ENCODE data around the gene OR5K4. TPM values are rescaled to one million over a fixed set of nuclear protein-coding genes. Genes with fewer than 3 reads are reported as not detected.
"Not testable (repeated sequence)": the region's sequence is repeated elsewhere in the genome, so short reads cannot be mapped to it uniquely, and the experiment has no call there.

OR5K4 gene
- total RNA-seq, 2 experiments from 2014 or later: not detected

- ChIA-PET POLR2A (interaction anchor here (0.7 kb wide), 1 partner anchor 42 kb away, joined by 4 read pairs; no protein-coding TSS in a partner anchor), CTCF (no interaction called here)
- Mint-ChIP-seq H3K9me3 (no peaks in the 10 kb centered on the region), H3K4me1 (no peaks in the 10 kb centered on the region), H3K27me3 (peaks cover 54% of the 10 kb centered on the region), H3K36me3 (ENCODE audit: low read depth) (no peaks in the 10 kb centered on the region), H3K4me3 (no peak within 1 kb of the TSS), H3K27ac (no peak within 1 kb of the TSS)
- DNase-seq: no peak
These were observed 36.7 kb downstream of the OR5K4 start, which contains the start of gene OR5K3 for GRCh38 chr3:98390366-98390765. Gene OR5K3, plus strand, starts transcription at chr3:98390666. Its CDS starts 0 bp downstream, at chr3:98390666.

- no peak for DNase-seq
- Mint-ChIP-seq H3K27ac (no peak overlapping the region), H3K27me3 (peaks cover 42% of the 10 kb centered on the region), H3K36me3 (ENCODE audit: low read depth) (peaks cover 7% of the 10 kb centered on the region), H3K9me3 (peaks cover 20% of the 10 kb centered on the region), H3K4me1 (peaks cover 2% of the 10 kb centered on the region), H3K4me3 (no peak overlapping the region)
- POLR2A ChIA-PET: no interaction called here
- CTCF ChIA-PET: no interaction called here
These were observed 41.4 kb downstream of the OR5K4 start for GRCh38 chr3:98395101-98395500.

DNA sequence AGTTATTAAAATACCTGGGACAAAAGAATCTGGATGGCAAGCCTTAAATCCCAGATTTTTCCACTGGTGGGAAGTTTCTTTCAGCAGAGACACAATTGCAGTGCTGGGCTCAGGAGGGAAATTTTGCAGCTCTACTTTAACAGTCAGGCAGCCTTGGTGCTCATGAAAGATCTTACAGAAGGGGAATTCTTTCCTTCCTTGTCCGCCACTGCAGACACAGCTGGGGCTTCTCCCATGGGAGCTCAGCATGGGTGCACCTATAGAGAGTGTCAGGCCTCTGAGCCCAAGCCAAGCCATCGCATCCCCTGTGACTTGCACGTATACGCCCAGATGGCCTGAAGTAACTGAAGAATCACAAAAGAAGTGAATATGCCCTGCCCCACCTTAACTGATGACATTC lies 42.8 kb downstream of the OR5K4 start:
- H3K27me3 Mint-ChIP-seq: peaks cover 32% of the 10 kb centered on the region
- H3K4me1 Mint-ChIP-seq, H3K27ac Mint-ChIP-seq, H3K4me3 Mint-ChIP-seq, POLR2A ChIA-PET, DNase-seq: not testable (repeated sequence)
- peaks cover 31% of the 10 kb centered on the region for H3K9me3 Mint-ChIP-seq
- CTCF ChIA-PET: interaction anchor here (0.6 kb wide), 1 partner anchor 254 kb away, joined by 3 read pairs; no protein-coding TSS in a partner anchor
- H3K36me3 Mint-ChIP-seq (ENCODE audit: low read depth): peaks cover 15% of the 10 kb centered on the region

- Mint-ChIP-seq H3K4me1 (peaks cover 17% of the 10 kb centered on the region), H3K36me3 (ENCODE audit: low read depth) (peaks cover 20% of the 10 kb centered on the region), H3K27ac (no peak overlapping the region), H3K27me3 (peaks cover 30% of the 10 kb centered on the region), H3K4me3 (no peak overlapping the region), H3K9me3 (peaks cover 46% of the 10 kb centered on the region)
- ChIA-PET POLR2A (no interaction called here), CTCF (interaction anchor here (1.1 kb wide), 1 partner anchor 12 kb away, joined by 3 read pairs; no protein-coding TSS in a partner anchor)
- DNase-seq: no peak
These were observed 44.9 kb downstream of the OR5K4 start for GRCh38 chr3:98398513-98398912.

- CTCF ChIA-PET: no interaction called here
- DNase-seq: no peak
- H3K27ac Mint-ChIP-seq: no peak overlapping the region
- H3K9me3 Mint-ChIP-seq: peaks cover 63% of the 10 kb centered on the region
- peaks cover 19% of the 10 kb centered on the region for H3K4me1 Mint-ChIP-seq
- peaks cover 24% of the 10 kb centered on the region for H3K27me3 Mint-ChIP-seq
- H3K4me3 Mint-ChIP-seq: no peak overlapping the region
- POLR2A ChIA-PET: no interaction called here
- H3K36me3 Mint-ChIP-seq (ENCODE audit: low read depth): peaks cover 31% of the 10 kb centered on the region
These were observed 48.9 kb downstream of the OR5K4 start for GRCh38 chr3:98402507-98402906.

GRCh38 chr3:98404010-98404409 lies 50.4 kb downstream of the OR5K4 start:
- no peak overlapping the region for H3K4me3 Mint-ChIP-seq
- H3K4me1 Mint-ChIP-seq: peaks cover 19% of the 10 kb centered on the region
- H3K27ac Mint-ChIP-seq: no peak overlapping the region
- peaks cover 28% of the 10 kb centered on the region for H3K36me3 Mint-ChIP-seq (ENCODE audit: low read depth)
- ChIA-PET CTCF (no interaction called here), POLR2A (no interaction called here)
- no peak for DNase-seq
- H3K9me3 Mint-ChIP-seq: peaks cover 55% of the 10 kb centered on the region
- H3K27me3 Mint-ChIP-seq: peaks cover 18% of the 10 kb centered on the region

Other genes starting within 250 kb of the OR5K4 start
- gene OR5H1, start 223.1 kb upstream of the OR5K4 start, total RNA-seq: not detected
- gene OR5H14, start 206.4 kb upstream of the OR5K4 start, total RNA-seq: not detected
- not detected for gene OR5H15, start 187.2 kb upstream of the OR5K4 start, total RNA-seq
- gene OR5H6, start 89.6 kb upstream of the OR5K4 start, total RNA-seq: not detected
- gene OR5H2, start 71.3 kb upstream of the OR5K4 start, total RNA-seq: not detected
- gene OR5K3, start 36.8 kb downstream of the OR5K4 start, total RNA-seq: not detected
- gene OR5K1, start 109.3 kb downstream of the OR5K4 start, total RNA-seq: not detected
- not detected for gene OR5K2, start 143.8 kb downstream of the OR5K4 start, total RNA-seq
- 100 to 1,000 TPM; 399 to 432 TPM for gene CLDND1, start 169.0 kb downstream of the OR5K4 start, total RNA-seq
- 10 to 100 TPM; 31.0 to 35.0 TPM for gene GPR15, start 178.1 kb downstream of the OR5K4 start, total RNA-seq
- gene CPOX, start 239.8 kb downstream of the OR5K4 start, total RNA-seq: 10 to 100 TPM; 60.4 to 66.3 TPM

All from activated CD4-positive, alpha-beta T cell treated with anti-CD3 and anti-CD28 coated beads, Interleukin-2, amount 10 ng/mL, durations not matched to agents 7 days and 5 days (primary cell).